GM23338 (cell line): ENCODE results near the gene OTOR. TPM values are rescaled to one million over a fixed set of nuclear protein-coding genes. Genes with fewer than 3 reads are reported as not detected.

Experiments used
- ATAC-seq: fragments of 200-7000 bp; cut with Tn5 transposase; 3 replicates; pipeline ENCODE4 v1.9.1; 2020
- DNase-seq: peaks from one replicate; pipeline ENCODE4 v3.0.0-alpha.2; 2015; ENCODE audit warnings: low spot score
- H2AFZ ChIP-seq: fragments of 200-600 bp; sonication (generic); 2 replicates; pipeline ENCODE4 v1.8.0; 2016; ENCODE audit warnings: antibody characterized with exemption, mild to moderate bottlenecking, moderate library complexity
- H3F3A ChIP-seq: fragments of 200-600 bp; sonication (generic); replicated peaks from 2 replicates; pipeline ENCODE4 v1.8.0; 2017; ENCODE audit warnings: antibody characterized with exemption, mixed run types, low read depth
- H3K27ac ChIP-seq: fragments of 200-600 bp; sonication (generic); 2 replicates; pipeline ENCODE4 v1.6.1; 2016; ENCODE audit warnings: low read depth
- H3K27me3 ChIP-seq: fragments of 200-600 bp; sonication (generic); 2 replicates; pipeline ENCODE4 v1.8.0; 2016; ENCODE audit warnings: mild to moderate bottlenecking, mixed run types, moderate library complexity; ENCODE audit not compliant: insufficient read depth
- H3K36me3 ChIP-seq: fragments of 200-600 bp; sonication (generic); 2 replicates; pipeline ENCODE4 v1.8.0; 2016; ENCODE audit warnings: mild to moderate bottlenecking; ENCODE audit not compliant: insufficient read depth
- H3K4me1 ChIP-seq: fragments of 200-600 bp; sonication (generic); 2 replicates; pipeline ENCODE4 v1.8.0; 2016; ENCODE audit warnings: mild to moderate bottlenecking, moderate library complexity; ENCODE audit not compliant: insufficient read depth
- H3K4me2 ChIP-seq: fragments of 200-600 bp; sonication (generic); 2 replicates; pipeline ENCODE4 v1.7.1; 2017; ENCODE audit warnings: mixed run types
- H3K4me3 ChIP-seq: fragments of 200-600 bp; sonication (generic); 2 replicates; pipeline ENCODE4 v1.6.1; 2016; ENCODE audit warnings: mixed run types
- H3K79me2 ChIP-seq: fragments of 200-600 bp; sonication (generic); replicated peaks from 2 replicates; pipeline ENCODE4 v1.8.0; 2017; ENCODE audit warnings: mild to moderate bottlenecking; ENCODE audit not compliant: insufficient read depth
- H3K9me2 ChIP-seq: fragments of 200-600 bp; sonication (generic); 2 replicates; pipeline ENCODE4 v1.8.0; 2017; ENCODE audit not compliant: insufficient read depth
- H4K20me1 ChIP-seq: fragments of 200-600 bp; sonication (generic); replicated peaks from 2 replicates; pipeline ENCODE4 v1.8.0; 2017; ENCODE audit warnings: mild to moderate bottlenecking; ENCODE audit not compliant: insufficient read depth
- H3K27ac Mint-ChIP-seq: 2 replicates; pipeline ENCODE4 v1.8.0; 2020; ENCODE audit warnings: inconsistent platforms, mild to moderate bottlenecking, moderate library complexity, mixed read lengths
- H3K27me3 Mint-ChIP-seq: 3 replicates; pipeline ENCODE4 v1.8.0; 2022; ENCODE audit warnings: low read depth, mild to moderate bottlenecking, moderate library complexity, mixed read lengths, inconsistent platforms; ENCODE audit not compliant: insufficient read depth, poor library complexity
- H3K36me3 Mint-ChIP-seq: 3 replicates; pipeline ENCODE4 v1.8.0; 2021; ENCODE audit warnings: low read depth, mild to moderate bottlenecking, inconsistent platforms, moderate library complexity, mixed read lengths
- H3K4me1 Mint-ChIP-seq: 3 replicates; pipeline ENCODE4 v1.8.0; 2020; ENCODE audit warnings: mild to moderate bottlenecking, inconsistent platforms, mixed read lengths
- H3K4me3 Mint-ChIP-seq: 3 replicates; pipeline ENCODE4 v1.8.0; 2021; ENCODE audit warnings: moderate library complexity, mild to moderate bottlenecking, inconsistent platforms, mixed read lengths
- H3K9me3 Mint-ChIP-seq: 3 replicates; pipeline ENCODE4 v1.8.0; 2020; ENCODE audit warnings: moderate library complexity, mild to moderate bottlenecking, inconsistent platforms, mixed read lengths
- CTCF ChIP-seq, 2 experiments: fragments of 200-600 bp in 1 of 2; sonication (generic) in 1 of 2; conservative IDR thresholded peaks; 2 replicates each; pipeline versions ENCODE4 v1.5.1 to v1.6.1; 2016 to 2017; ENCODE audit warnings: antibody characterized with exemption in 2 of 2, low read depth in 2 of 2, mild to moderate bottlenecking in 2 of 2, moderate library complexity in 1 of 2
- JUNB ChIP-seq: IDR thresholded peaks from one replicate; pipeline ENCODE4 v1.6.1; 2016; ENCODE audit warnings: antibody characterized with exemption; ENCODE audit not compliant: unreplicated experiment
- NANOG ChIP-seq: IDR thresholded peaks from 2 replicates; pipeline ENCODE4 v1.6.1; 2016; ENCODE audit warnings: antibody characterized with exemption, borderline replicate concordance
- POLR2AphosphoS5 ChIP-seq: IDR thresholded peaks from 2 replicates; pipeline ENCODE4 v1.6.1; 2016; ENCODE audit warnings: antibody characterized with exemption, low read depth
- ZNF462 ChIP-seq: fragments of 250-450 bp; sonication (Bioruptor Pico); IDR thresholded peaks from 2 replicates; pipeline ENCODE4 v1.5.0; 2020; ENCODE audit warnings: mild to moderate bottlenecking, moderate library complexity
- polyA plus RNA-seq: library from polyadenylated mRNA; unstranded; fragments of >200 nt; fragmentation: Nextera tagmentation; extraction: Ambion mirVana; gene quantifications from 2 replicates; pipeline ENCODE4 v1.2.1, GENCODE V29; 2016
- total RNA-seq: library from RNA; depleted of rRNA; stranded (reverse); fragments of >200 nt; shearing (Covaris generic); gene quantifications from 2 replicates; pipeline ENCODE4 v1.2.3, GENCODE V29; 2014

OTOR gene
- total and polyA plus RNA-seq, 2 experiments from 2014 or later = not detected

GRCh38 chr20:16760431-16761304 lies 12.5 kb downstream of the OTOR start (continued):
- TF ChIP-seq ZNF462 (CRISPR knock-in tag) (no peak), POLR2AphosphoS5 (no peak), JUNB (no peak)

- H3K9me2 ChIP-seq = no peaks in the 10 kb centered on the region
- peak; percentile 83 to 93 for TF ChIP-seq CTCF (conservative IDR thresholded peaks at IDR 0.05; ENCODE audit: low read depth in 2 of 2)
- TF ChIP-seq ZNF462 (CRISPR knock-in tag) = no peak
- TF ChIP-seq NANOG = no peak
- H3K4me2 ChIP-seq = peak overlapping the region; percentile 39
- no peaks in the 10 kb centered on the region for H3F3A ChIP-seq
- no peak overlapping the region for H3K4me3 ChIP-seq
- H4K20me1 ChIP-seq = no peaks in the 10 kb centered on the region
- H3K36me3 Mint-ChIP-seq = peaks cover 3% of the 10 kb centered on the region; the same call in 2 of the 3 replicates
- H2AFZ ChIP-seq = peak overlapping the region; percentile 92; the same call in 1 of the 2 replicates
- no peaks in the 10 kb centered on the region for H3K79me2 ChIP-seq
- H3K36me3 ChIP-seq = no peaks in the 10 kb centered on the region
- H3K4me3 Mint-ChIP-seq = no peak overlapping the region
- peaks cover 3% of the 10 kb centered on the region for H3K27me3 Mint-ChIP-seq
- ATAC-seq (peak; percentile 93), DNase-seq (peak; percentile 85)
- H3K4me1 ChIP-seq = peaks cover 7% of the 10 kb centered on the region
- peaks cover 19% of the 10 kb centered on the region for H3K4me1 Mint-ChIP-seq
- no peak overlapping the region for H3K27ac Mint-ChIP-seq
- H3K9me3 Mint-ChIP-seq = peaks cover 5% of the 10 kb centered on the region; the same call in 2 of the 3 replicates
- H3K27me3 ChIP-seq = no peaks in the 10 kb centered on the region
- H3K27ac ChIP-seq = no peak overlapping the region
Measured at GRCh38 chr20:16761305-16761829, 13.2 kb downstream of the OTOR start.
